Motor neuron (in vitro differentiated cells): ENCODE results near the gene CHN1. TPM values are rescaled to one million over a fixed set of nuclear protein-coding genes. Genes with fewer than 3 reads are reported as not detected.

Experiments
- ATAC-seq, 8 experiments: fragments of 200-7000 bp; cut with Tn5 transposase; replicated peaks in 6 of 8; 2 replicates each; pipeline ENCODE4 v1.8.0; 2021; ENCODE audit warnings: mild to moderate bottlenecking in 8 of 8, moderate library complexity in 8 of 8
- H3K27ac ChIP-seq, 2 donors: fragments of 250-450 bp; sonication (Bioruptor Pico); 2 replicates each; pipeline ENCODE4 v1.9.0; 2021; ENCODE audit warnings: antibody characterized with exemption in 2 of 2, mild to moderate bottlenecking in 2 of 2, moderate library complexity in 1 of 2
- H3K4me1 ChIP-seq, 2 donors: fragments of 250-450 bp; sonication (Bioruptor Pico); replicated peaks in 1 of 2; 2 replicates each; pipeline ENCODE4 v1.6.1; 2021; ENCODE audit warnings: antibody characterized with exemption in 2 of 2, mild to moderate bottlenecking in 2 of 2, moderate library complexity in 1 of 2
- H3K4me3 ChIP-seq, 5 donors: fragments of 250-450 bp; sonication (Bioruptor Pico); 2 replicates each; pipeline ENCODE4 v1.9.0; 2021; ENCODE audit warnings: antibody characterized with exemption in 5 of 5, mild to moderate bottlenecking in 5 of 5, moderate library complexity in 4 of 5
- WGBS, 10 experiments: fragments of 450-650 bp; shearing (Covaris generic); methylation state at CpG; one replicate each; pipeline ENCODE4 v1.0.0; 2022; 5-methylcytosine and 5-hydroxymethylcytosine counted together
- in situ Hi-C, 9 experiments: fragments of 400-800 bp; cut with MboI; loops; one replicate each; pipeline ENCODE4 v1.15.0; 2021; ENCODE audit warnings: low sequenced_read_pairs in 9 of 9, low pct_unique_long_range_greater_than_20kb in 2 of 9; ENCODE audit not compliant: unreplicated experiment in 9 of 9
- total RNA-seq, 8 experiments: library from RNA; unstranded; fragments of 300-600 nt; gene quantifications; 2 replicates each; pipeline versions ENCODE4 v1.2.3 to v1.2.4, GENCODE V29; 2022

The CHN1 gene
- total RNA-seq, 8 experiments from 2014 or later, result 82.3 to 257 (median 108) TPM

DNA sequence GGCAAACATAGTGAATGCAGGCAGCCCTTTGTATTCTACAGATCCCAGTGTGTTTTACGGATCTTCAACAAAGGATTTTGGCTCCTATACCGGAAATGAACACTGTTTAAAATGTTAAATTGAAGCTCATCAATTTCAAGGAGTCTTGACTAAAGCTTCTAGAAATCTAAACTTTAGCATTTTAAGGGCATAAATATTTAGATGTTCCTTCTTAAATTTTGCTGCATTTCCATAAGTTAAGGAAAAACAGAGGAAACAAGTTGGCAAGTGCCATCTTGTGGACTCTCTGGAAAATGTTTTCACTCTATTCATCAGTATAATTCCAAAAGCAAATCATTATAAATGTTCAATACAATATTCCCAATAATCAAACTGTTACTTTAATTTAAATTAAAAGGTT, 19.6 kb downstream of the CHN1 start:
- WGBS, 10 experiments, result 9 to 64% (median 36%) methylated on average over 2 of the region's 2 CpGs; no CpG with 5 or more reads in 1 of the 10 experiments
- H3K4me1 ChIP-seq, result peaks cover 3 to 25% of the 10 kb centered on the region in 2 donors
- in situ Hi-C loops, result loop anchor here (10.0 to 25.0 kb wide), 5 partner anchors 211 to 398 kb away; partner anchors contain the start of genes CHRNA1 (in 6 of the 9) and WIPF1 (in 1 of the 9)
- peak in 3 of 8 experiments; percentile 14 to 51 (median 32) for ATAC-seq
- H3K4me3 ChIP-seq, result peak overlapping the region in 1 of 5 donors; percentile 11
- no peak overlapping the region for H3K27ac ChIP-seq

DNA sequence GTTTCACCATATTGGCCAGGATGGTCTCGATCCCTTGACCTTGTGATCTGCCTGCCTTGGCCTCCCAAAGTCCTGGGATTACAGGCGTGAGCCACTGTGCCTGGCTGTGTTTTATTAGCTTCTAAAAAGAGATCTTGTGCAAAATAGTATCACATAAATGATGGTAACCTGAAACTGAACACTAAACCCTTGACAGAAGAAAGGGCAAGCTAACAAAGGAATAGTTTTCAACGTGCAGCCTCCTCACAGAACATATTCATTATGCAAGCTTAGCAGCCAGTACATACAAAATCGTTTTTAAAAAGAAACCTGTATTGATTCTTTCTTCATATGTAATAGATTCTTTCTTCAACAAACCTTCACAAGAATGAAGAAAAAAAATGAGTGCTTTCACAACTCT, 20.6 kb downstream of the CHN1 start:
- Histone ChIP-seq H3K4me1 (peaks cover 0 to 17% of the 10 kb centered on the region in 2 donors), H3K27ac (peak overlapping the region; percentile 5 to 38), H3K4me3 (no peak overlapping the region)
- ATAC-seq, result peak in 4 of 8 experiments; percentile 16 to 35 (median 30)
- in situ Hi-C loops, result loop anchor here (10.0 to 25.0 kb wide), 5 partner anchors 210 to 397 kb away; partner anchors contain the start of genes CHRNA1 (in 6 of the 9) and WIPF1 (in 1 of the 9)
- WGBS, 10 experiments, result 0 to 63% (median 19%) methylated on average over 1 to 4 of the region's 4 CpGs; no CpG with 5 or more reads in 1 of the 10 experiments

DNA sequence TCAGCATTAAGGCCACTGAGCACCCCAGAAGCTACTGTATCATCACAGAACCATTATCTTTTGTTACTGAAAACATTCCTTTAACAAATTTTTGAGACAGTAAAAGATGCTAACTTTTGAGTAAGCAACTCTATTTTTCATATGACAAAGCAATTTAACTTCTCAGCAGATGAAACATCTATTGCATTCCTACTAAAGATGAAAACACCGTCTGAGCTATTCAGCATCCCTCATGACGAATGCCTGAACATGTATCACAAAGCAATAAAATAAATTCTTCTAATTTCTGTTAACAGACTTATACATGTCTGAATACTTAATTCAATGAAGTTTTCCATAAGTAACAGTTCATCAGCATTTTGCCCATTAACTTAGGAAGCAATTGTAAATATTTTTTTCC, 23.9 kb downstream of the CHN1 start:
- ATAC-seq, result no peak
- in situ Hi-C loops, result loop anchor here (10.0 to 25.0 kb wide), 5 partner anchors 207 to 394 kb away; partner anchors contain the start of genes CHRNA1 (in 6 of the 9) and WIPF1 (in 1 of the 9)
- no peak overlapping the region for H3K27ac ChIP-seq
- H3K4me3 ChIP-seq, result no peak overlapping the region
- H3K4me1 ChIP-seq, result peaks cover 2 to 22% of the 10 kb centered on the region in 2 donors
- 33 to 100% (median 55%) methylated on average over 1 to 2 of the region's 2 CpGs; no CpG with 5 or more reads in 2 of the 10 experiments for WGBS, 10 experiments

DNA sequence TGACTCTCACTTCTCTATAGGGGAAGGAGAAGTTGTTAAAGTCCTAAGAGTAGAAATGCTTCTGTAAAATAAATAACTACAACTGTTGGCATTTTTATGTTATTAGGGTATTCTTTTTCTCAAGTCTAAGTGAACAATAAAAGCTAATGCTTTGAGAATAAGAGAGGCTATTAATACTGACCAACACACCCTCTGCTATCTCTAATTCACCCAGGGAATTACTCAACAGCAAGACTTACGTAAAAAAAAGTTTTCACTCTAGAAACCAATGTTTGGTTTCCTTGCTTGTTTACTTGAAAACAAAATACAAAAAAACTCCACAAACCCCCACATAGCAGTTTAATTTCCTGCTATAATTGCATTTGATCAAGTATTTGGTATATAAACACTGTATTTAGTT, 25.2 kb downstream of the CHN1 start:
- peaks cover 2 to 11% of the 10 kb centered on the region in 2 donors for H3K4me1 ChIP-seq
- H3K4me3 ChIP-seq, result no peak overlapping the region
- 100% methylated on average over 1 of the region's 1 CpG; no CpG with 5 or more reads in 3 of the 10 experiments for WGBS, 10 experiments
- H3K27ac ChIP-seq, result no peak overlapping the region
- ATAC-seq, result no peak
- in situ Hi-C loops, result loop anchor here (10.0 to 25.0 kb wide), 5 partner anchors 205 to 393 kb away; partner anchors contain the start of genes CHRNA1 (in 6 of the 9) and WIPF1 (in 1 of the 9)

DNA sequence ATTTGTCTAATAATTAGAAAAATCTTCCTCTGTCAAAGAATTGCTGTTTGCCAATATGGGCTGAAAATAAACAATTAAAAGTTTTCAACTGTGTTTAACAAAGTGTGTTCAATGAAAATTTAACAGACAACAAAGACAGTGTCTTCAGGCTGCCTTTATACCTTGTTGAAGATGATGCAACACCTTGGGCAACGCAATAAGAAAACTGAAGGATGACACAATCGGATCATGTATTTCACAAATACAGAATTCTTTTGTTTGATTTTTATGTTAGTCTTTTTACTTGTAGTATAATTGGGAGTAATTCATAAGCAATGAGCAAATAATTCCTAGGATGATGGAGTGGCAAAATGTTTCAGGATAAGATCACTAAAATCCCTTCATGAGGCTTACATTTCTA, 27.8 kb downstream of the CHN1 start:
- WGBS, 10 experiments, result 92 to 100% (median 100%) methylated on average over 1 to 2 of the region's 2 CpGs; no CpG with 5 or more reads in 1 of the 10 experiments
- Histone ChIP-seq H3K4me1 (peaks cover 13 to 31% of the 10 kb centered on the region in 2 donors), H3K4me3 (no peak overlapping the region)

DNA sequence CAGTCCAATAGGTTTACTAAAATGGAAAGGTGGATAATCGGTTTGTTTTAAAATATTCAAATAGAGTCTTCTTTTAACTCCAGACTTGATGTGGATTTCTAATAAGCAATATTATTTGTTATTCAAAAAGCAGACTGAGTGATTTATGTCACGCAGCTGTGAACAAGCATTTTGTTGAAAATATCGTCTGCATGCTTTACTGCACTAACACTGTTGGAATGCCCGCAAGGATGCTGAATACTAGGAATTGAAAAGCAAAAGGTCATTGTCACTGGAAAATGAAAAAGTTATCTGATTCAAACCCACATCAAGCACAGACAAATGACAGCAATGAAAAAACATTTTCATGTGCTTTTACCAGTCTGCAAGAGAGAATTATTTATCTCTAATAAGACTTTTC, 31.1 kb downstream of the CHN1 start:
- Histone ChIP-seq H3K4me1 (peaks cover 16 to 33% of the 10 kb centered on the region in 2 donors), H3K27ac (no peak overlapping the region), H3K4me3 (no peak overlapping the region)
- WGBS, 10 experiments, result 45 to 89% (median 71%) methylated on average over 2 to 4 of the region's 4 CpGs
- in situ Hi-C loops, result no loop called here
- no peak for ATAC-seq

More for the DNA sequence above, 27.8 kb downstream of the CHN1 start:
- no peak overlapping the region for H3K27ac ChIP-seq
- in situ Hi-C loops, result loop anchor here in 6 of 9 experiments (25.0 kb wide), 2 partner anchors 215 to 390 kb away; partner anchors contain the start of genes CHRNA1 (in 5 of the 6) and WIPF1 (in 1 of the 6)
- no peak for ATAC-seq

DNA sequence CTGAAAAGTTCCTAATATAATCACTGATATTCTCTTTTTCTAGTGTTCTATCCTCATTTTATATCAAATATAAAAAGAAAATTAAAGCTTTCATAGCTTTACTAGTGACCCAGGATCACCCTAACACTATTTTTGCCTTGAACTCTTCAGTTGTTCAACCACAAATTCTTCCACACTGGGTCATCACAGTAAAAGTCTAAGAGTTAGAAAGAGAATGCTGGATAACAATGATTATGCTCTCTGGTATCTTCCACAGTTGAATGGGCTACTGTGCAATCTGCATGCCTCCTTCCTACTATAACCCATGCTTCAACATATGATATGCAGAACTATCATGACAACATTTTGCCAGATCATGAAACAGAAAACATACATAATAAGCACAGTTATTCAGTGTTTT, 32.3 kb downstream of the CHN1 start:
- in situ Hi-C loops, result no loop called here
- Histone ChIP-seq H3K4me3 (no peak overlapping the region), H3K27ac (no peak overlapping the region), H3K4me1 (peaks cover 25 to 42% of the 10 kb centered on the region in 2 donors)
- peak in 4 of 8 experiments; percentile 15 to 32 (median 18) for ATAC-seq

DNA sequence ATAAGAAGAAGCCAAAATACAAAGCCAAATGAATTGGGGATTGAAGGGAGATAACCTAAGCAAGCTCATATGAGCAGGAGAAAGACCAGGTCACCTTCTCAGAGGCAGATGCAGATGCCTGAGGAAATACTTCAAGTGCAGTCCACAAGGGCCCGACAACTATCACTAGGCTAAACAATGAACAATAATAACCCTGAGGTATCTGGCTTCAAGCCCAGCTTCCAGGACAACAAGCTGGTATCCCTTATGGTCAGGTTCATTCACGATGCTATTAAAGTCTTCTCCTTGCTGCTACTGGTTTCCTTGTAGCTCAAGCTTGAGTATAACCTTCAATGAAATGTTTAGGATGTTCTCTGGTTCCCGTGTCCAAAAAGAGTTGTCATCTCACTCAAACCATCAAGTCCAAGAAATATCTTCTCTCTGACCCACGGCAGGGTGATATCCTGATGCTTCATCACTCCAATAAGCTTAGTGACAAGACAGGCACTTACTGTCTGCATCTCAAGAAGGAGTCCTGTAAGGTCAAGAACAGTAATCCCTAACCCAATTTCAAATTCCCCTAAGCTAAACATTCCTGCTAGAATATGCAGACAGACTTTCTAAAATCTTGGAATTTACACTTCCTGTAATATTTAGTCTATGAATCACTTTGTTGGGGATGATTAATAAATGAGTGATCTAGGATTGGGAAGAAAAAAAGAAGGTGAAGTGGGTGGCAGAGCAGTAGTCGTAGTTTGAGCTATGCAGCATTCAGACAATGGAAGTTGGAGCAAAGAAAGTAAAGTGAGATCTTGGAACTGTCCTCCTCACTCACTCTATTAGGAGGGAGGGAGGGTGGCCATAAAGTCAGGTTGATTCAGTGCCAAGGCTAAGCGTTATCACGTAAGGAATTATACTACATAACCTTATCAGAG, 33.1 kb downstream of the CHN1 start:
- H3K4me1 ChIP-seq, result peaks cover 23 to 43% of the 10 kb centered on the region in 2 donors
- in situ Hi-C loops, result no loop called here
- ATAC-seq, result peak in 4 of 8 experiments; percentile 74 to 89 (median 78)
- no peak overlapping the region for H3K4me3 ChIP-seq
- WGBS, 10 experiments, result 18 to 100% (median 93%) methylated on average over 2 to 7 of the region's 7 CpGs; no CpG with 5 or more reads in 1 of the 10 experiments
- no peak overlapping the region for H3K27ac ChIP-seq

DNA sequence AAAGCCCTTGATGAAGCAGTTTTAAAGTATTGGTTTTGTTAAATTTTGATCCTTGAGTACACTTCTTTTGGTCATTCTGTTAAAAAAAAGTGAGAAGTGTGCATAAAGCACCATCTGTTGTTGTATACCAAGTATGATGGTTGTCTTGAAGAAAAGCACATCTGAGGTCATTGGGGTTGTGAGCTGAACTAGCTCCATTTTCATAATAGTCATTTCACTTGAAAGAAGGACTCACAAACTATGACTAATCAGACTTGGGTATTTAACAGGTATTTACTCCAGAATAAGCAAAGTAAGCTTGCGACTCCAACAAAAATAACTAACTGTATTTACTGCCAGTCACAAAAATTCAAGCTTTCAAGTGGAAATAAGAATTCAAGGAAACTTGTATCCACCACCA, 35.1 kb downstream of the CHN1 start:
- H3K4me1 ChIP-seq, result peaks cover 27 to 48% of the 10 kb centered on the region in 2 donors
- no peak for ATAC-seq
- no peak overlapping the region for H3K27ac ChIP-seq
- in situ Hi-C loops, result no loop called here
- whole genome bisulfite sequencing, 10 experiments, result 83 to 100% (median 100%) methylated on average over 1 of the region's 1 CpG; no CpG with 5 or more reads in 1 of the 10 experiments
- H3K4me3 ChIP-seq, result no peak overlapping the region

DNA sequence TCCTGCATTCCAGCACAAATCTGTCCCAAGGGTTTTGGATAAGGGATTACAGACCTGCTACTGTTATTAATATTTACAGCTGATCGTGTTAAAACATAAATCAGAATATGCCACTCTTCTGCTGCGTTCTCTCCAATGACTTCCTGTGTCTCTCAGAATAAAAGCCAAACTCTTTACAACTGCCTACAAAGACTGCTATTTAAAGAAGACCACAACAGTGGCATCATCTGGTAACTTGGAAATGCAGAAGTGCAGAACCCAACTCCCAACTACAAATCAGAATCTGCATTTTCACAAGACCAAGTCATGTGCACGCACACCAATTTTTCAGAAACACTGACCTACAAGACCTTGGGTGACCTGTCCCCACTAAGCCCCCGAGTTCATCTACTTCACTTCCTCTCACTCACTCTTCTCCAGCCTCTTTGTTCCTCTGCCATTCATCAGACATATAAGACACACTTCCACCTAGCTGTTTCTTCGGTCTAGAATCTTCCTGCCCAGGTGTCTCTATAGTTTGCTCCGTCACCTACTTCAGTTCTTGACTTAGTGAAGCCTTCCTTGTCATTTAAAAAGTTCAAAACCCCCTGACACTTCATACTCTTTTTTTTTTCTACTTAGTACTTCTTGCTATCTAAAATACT, 36.0 kb downstream of the CHN1 start:
- H3K27ac ChIP-seq, result no peak overlapping the region
- ATAC-seq, result no peak
- in situ Hi-C loops, result no loop called here
- WGBS, 10 experiments, result 69 to 100% (median 78%) methylated on average over 2 to 6 of the region's 6 CpGs
- no peak overlapping the region for H3K4me3 ChIP-seq
- peaks cover 23 to 42% of the 10 kb centered on the region in 2 donors for H3K4me1 ChIP-seq

DNA sequence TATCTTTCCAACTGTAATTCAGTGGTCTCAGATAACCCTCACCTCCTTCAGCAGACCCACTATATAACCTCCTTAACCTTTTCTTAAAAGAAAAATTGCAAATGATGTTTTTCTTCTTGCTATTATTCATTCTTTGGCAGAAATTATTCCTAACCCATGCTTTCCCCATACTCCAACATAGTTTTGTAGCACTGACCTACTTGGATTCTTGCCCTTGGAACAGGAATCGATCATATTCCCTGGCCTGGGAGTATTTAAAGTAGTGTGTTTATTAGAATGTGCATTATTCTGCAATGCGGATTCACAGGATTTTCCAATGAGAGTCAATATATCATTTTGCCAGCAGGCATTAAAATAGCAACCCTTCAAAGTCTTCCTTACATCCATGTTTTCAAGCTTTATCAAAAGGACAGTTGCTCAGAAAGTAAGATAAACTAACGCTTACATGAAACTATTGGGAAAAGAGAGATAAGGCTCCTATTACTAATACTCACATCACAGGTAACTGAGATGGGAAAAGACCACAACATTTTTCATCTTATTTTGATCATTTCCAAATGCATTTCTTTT, 37.4 kb downstream of the CHN1 start:
- in situ Hi-C loops, result no loop called here
- 17 to 86% (median 65%) methylated on average over 1 to 3 of the region's 3 CpGs; no CpG with 5 or more reads in 2 of the 10 experiments for WGBS, 10 experiments
- Histone ChIP-seq H3K27ac (no peak overlapping the region), H3K4me1 (peaks cover 20 to 30% of the 10 kb centered on the region in 2 donors), H3K4me3 (no peak overlapping the region)
- ATAC-seq, result no peak

DNA sequence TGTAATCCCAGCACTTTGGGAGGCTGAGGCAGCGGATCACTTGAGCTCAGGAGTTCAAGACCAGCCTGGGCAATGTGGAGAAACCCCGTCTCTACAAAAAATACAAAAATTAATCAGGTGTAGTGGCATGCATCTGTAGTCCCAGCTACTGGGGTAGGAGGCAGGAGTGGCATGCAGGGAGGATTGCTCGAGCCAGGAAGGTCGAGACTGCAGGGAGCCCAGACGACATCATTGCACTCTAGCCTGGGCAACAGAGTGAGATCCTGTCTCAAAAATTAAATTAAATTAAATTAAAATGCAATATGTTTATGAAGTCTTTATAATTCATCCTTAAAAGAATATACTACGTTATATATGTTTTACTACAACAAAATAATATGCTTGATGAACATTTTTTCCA, 38.1 kb downstream of the CHN1 start:
- no peak overlapping the region for H3K27ac ChIP-seq
- WGBS, 10 experiments, result 92 to 100% (median 100%) methylated on average over 1 to 6 of the region's 6 CpGs
- H3K4me3 ChIP-seq, result no peak overlapping the region
- in situ Hi-C loops, result no loop called here
- ATAC-seq, result no peak
- H3K4me1 ChIP-seq, result peaks cover 20 to 25% of the 10 kb centered on the region in 2 donors
